ENCODE data around the gene STAG3.

GRCh38 chr7:100204454-100204853 lies 26.7 kb downstream of the STAG3 start:
- TF ChIP-seq POLR2A (IDR thresholded peaks at IDR 0.05; ENCODE audit: extremely low read depth, insufficient read length) (no peak), MAX (IDR thresholded peaks at IDR 0.05; ENCODE audit: low read depth, low read length) (no peak)
